Melanocyte of skin (primary cell): ENCODE data around the gene TADA2A. TPM values are rescaled to one million over a fixed set of nuclear protein-coding genes. Genes with fewer than 3 reads are reported as not detected.

ENCODE experiments used
- total RNA-seq, 2 donors: library from RNA; depleted of rRNA; stranded (reverse); fragments of >200 nt; gene quantifications; 2 replicates each; pipeline ENCODE4 v1.2.3, GENCODE V29; 2012

The TADA2A gene
- total RNA-seq, result 10 to 100 TPM; 11.0 to 12.7 TPM

DNA sequence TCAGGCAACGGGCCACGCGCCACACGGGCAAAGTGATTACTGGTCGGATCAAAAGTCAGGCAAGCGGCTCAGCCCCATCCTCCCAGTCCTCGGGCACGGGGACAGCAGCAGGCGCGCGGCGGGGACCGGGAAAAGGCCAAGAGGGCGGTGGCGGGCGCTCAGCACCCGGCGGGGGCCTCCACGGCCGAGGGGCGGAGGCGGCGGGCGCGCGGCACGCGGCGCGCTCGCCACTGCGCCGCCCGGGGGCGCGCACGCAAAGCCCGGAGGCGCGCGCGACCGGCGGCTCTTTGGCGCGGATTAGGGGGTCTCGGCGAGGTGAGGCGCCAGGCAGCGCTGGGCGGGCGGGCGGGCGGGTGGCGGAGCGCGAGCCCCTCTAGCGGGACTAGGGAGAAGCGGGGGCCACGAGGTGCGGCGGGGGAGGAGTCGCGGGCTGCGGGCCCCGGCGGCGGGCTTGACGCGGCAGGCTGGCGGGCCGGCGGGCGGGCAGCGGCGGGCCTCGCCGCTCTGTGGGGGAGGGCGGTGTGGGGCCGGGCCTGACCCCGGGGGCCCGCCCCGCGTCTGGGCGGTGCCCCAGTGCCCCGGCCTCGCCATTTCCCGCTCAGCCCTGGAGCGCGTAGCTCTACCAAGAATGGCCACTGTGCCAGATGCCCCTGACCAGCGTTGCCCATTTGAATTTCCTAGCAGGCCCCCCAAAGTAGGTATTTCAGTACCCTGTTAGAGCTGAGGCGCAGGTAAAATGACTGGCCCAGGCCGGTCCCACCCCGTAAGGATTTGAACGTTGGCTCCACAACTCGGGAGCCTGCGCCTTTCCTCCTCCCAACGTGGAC, at the start of gene TADA2A, which contains the start of gene ACACA:
TADA2A (plus strand) TSS at position 252 of the 827 bp plus-strand sequence. CDS start 4,480 bp downstream, outside the sequence.
ACACA (minus strand) TSS at position 202 of the 827 bp plus-strand sequence. CDS start 537 bp downstream, outside the sequence.

GRCh38 chr17:37375706-37376105, 31.0 kb upstream of the TADA2A start, which contains the start of gene C17orf78:
C17orf78 (plus strand) TSS chr17:37375985; CDS start chr17:37376093, 108 bp downstream.

GRCh38 chr17:37489197-37490001, 82.7 kb downstream of the TADA2A start, which contains the start of gene DUSP14:
DUSP14 (plus strand) TSS chr17:37489891; CDS start chr17:37512273, 22,382 bp downstream.

Other genes starting within 250 kb of the TADA2A start
- gene C17orf78, start 30.9 kb upstream of the TADA2A start, total RNA-seq, result not detected
- 10 to 100 TPM; 37.5 to 73.3 TPM for gene ACACA, start 50 bp upstream of the TADA2A start, total RNA-seq
- 10 to 100 TPM; 17.6 to 44.0 TPM for gene DUSP14, start 83.0 kb downstream of the TADA2A start, total RNA-seq
- 10 to 100 TPM; 18.3 to 29.3 TPM for gene SYNRG, start 202.5 kb downstream of the TADA2A start, total RNA-seq
- gene DDX52, start 236.6 kb downstream of the TADA2A start, total RNA-seq, result 10 to 100 TPM; 25.5 to 41.3 TPM